Measurements from ENCODE around the gene FAM151B. TPM values are rescaled to one million over a fixed set of nuclear protein-coding genes. Genes with fewer than 3 reads are reported as not detected.

Gene FAM151B
- total and polyA plus RNA-seq, 10 of the 15 experiments (the other 5 are each of a cell fraction or from before 2014, with no cell fraction given): 0.05 to 0.79 (median 0.22) TPM

- no peaks in the 10 kb centered on the region for H3K9me3 ChIP-seq (replicated peaks; ENCODE audit: control insufficient read depth, insufficient read depth, low read length)
- H3K36me3 ChIP-seq (ENCODE audit: control insufficient read depth in 2 of 2, insufficient read depth in 2 of 2, low read length in 1 of 2): peaks cover 0 to 5% of the 10 kb centered on the region in 2 experiments; a peak in 1 of 4 replicates
- in situ Hi-C loops (cut with MboI): no loop called here
- H3K4me1 ChIP-seq (ENCODE audit: control insufficient read depth, insufficient read depth, low read length): no peaks in the 10 kb centered on the region
- H3K27me3 ChIP-seq (replicated peaks in 1 of 2; ENCODE audit: control insufficient read depth in 2 of 2, insufficient read depth in 2 of 2, low read length in 1 of 2): no peaks in the 10 kb centered on the region
- FAIRE-seq: no peak
- DNase-seq (ENCODE audit: low read depth, low spot score): no peak
- H3K4me2 ChIP-seq (ENCODE audit: control insufficient read depth, insufficient read depth): no peak overlapping the region
- 100% methylated on average over 2 of the region's 2 CpGs for WGBS (ENCODE audit: insufficient coverage, insufficient replicate concordance, low lambda C conversion rate, missing lambda C conversion rate)
- CTCF ChIA-PET: interaction anchor here (1.2 to 2.3 kb wide), 4 partner anchors 13 to 219 kb away, joined by 3 to 12 read pairs (median 4); no protein-coding TSS in a partner anchor
- TF ChIP-seq SMARCA5 (IDR thresholded peaks at IDR 0.05) (no peak), SREBF2 (IDR thresholded peaks at IDR 0.05; ENCODE audit: low read length) (no peak), ZNF217 (IDR thresholded peaks at IDR 0.05) (no peak), RAD21 (IDR thresholded peaks at IDR 0.05; ENCODE audit: insufficient read depth, low read depth, low read length) (no peak)
- TF ChIP-seq, protein P1, sequence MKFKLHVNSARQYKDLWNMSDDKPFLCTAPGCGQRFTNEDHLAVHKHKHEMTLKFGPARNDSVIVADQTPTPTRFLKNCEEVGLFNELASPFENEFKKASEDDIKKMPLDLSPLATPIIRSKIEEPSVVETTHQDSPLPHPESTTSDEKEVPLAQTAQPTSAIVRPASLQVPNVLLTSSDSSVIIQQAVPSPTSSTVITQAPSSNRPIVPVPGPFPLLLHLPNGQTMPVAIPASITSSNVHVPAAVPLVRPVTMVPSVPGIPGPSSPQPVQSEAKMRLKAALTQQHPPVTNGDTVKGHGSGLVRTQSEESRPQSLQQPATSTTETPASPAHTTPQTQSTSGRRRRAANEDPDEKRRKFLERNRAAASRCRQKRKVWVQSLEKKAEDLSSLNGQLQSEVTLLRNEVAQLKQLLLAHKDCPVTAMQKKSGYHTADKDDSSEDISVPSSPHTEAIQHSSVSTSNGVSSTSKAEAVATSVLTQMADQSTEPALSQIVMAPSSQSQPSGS (IDR thresholded peaks at IDR 0.05; ENCODE audit: low read length): no peak
- no peak overlapping the region for H3K27ac ChIP-seq (ENCODE audit: control insufficient read depth, insufficient read depth)
- H4K20me1 ChIP-seq (ENCODE audit: control insufficient read depth, insufficient read depth): no peaks in the 10 kb centered on the region
- ATAC-seq: no peak
- SMC1A ChIA-PET (ENCODE audit: uncharacterized antibody, unreplicated experiment): interaction anchor here (1.0 to 1.8 kb wide), 4 partner anchors 12 to 286 kb away, joined by 3 to 4 read pairs (median 3); no protein-coding TSS in a partner anchor
- intact Hi-C loops (cut with micrococcal nuclease; ENCODE audit: unreplicated experiment): no loop called here
- RAD21 ChIA-PET (ENCODE audit: unreplicated experiment): interaction anchor here (1.2 kb wide), 1 partner anchor 219 kb away, joined by 3 read pairs; no protein-coding TSS in a partner anchor
- H3K9ac ChIP-seq (ENCODE audit: control insufficient read depth, insufficient read depth, low read length): no peak overlapping the region
- no peaks in the 10 kb centered on the region for H3K79me2 ChIP-seq (ENCODE audit: control insufficient read depth, insufficient read depth, low read length)
- POLR2A ChIA-PET: interaction anchor here (0.6 kb wide), 1 partner anchor 858 kb away, joined by 5 read pairs; no protein-coding TSS in a partner anchor
- no peak overlapping the region for H3K4me3 ChIP-seq
- no TSS peak for BruUV-seq (replicated peaks)
- no peak overlapping the region for H2AFZ ChIP-seq (ENCODE audit: control insufficient read depth, low read depth, low read length)
These were observed 34.5 kb upstream of the FAM151B start for GRCh38 chr5:80453366-80453765.

- ChIA-PET CTCF (no interaction called here), POLR2A (no interaction called here), SMC1A (ENCODE audit: uncharacterized antibody, unreplicated experiment) (no interaction called here), RAD21 (ENCODE audit: unreplicated experiment) (no interaction called here)
- no peak for TF ChIP-seq NFYA (IDR thresholded peaks at IDR 0.05; ENCODE audit: borderline replicate concordance, low read depth, low read length)
- TF ChIP-seq ZNF622 (IDR thresholded peaks at IDR 0.05): no peak
- TF ChIP-seq ZNF207 (IDR thresholded peaks at IDR 0.05; ENCODE audit: borderline replicate concordance): no peak
- no peak for TF ChIP-seq IKZF2 (IDR thresholded peaks at IDR 0.05)
- TF ChIP-seq HDGF (IDR thresholded peaks at IDR 0.05): no peak
- no peak for TF ChIP-seq TCF7 (IDR thresholded peaks at IDR 0.05; ENCODE audit: borderline replicate concordance)
- 82% methylated on average over 4 of the region's 4 CpGs for WGBS (ENCODE audit: insufficient coverage, insufficient replicate concordance, low lambda C conversion rate, missing lambda C conversion rate)
- Histone ChIP-seq H3K4me2 (ENCODE audit: control insufficient read depth, insufficient read depth) (no peak overlapping the region), H3K79me2 (ENCODE audit: control insufficient read depth, insufficient read depth, low read length) (no peaks in the 10 kb centered on the region), H3K4me1 (ENCODE audit: control insufficient read depth, insufficient read depth, low read length) (no peaks in the 10 kb centered on the region), H2AFZ (ENCODE audit: control insufficient read depth, low read depth, low read length) (no peak overlapping the region), H3K9me3 (replicated peaks; ENCODE audit: control insufficient read depth, insufficient read depth, low read length) (peaks cover 1% of the 10 kb centered on the region; the same call in 2 of the 3 replicates), H3K9ac (ENCODE audit: control insufficient read depth, insufficient read depth, low read length) (no peak overlapping the region), H3K4me3 (no peak overlapping the region), H3K27me3 (replicated peaks in 1 of 2; ENCODE audit: control insufficient read depth in 2 of 2, insufficient read depth in 2 of 2, low read length in 1 of 2) (no peaks in the 10 kb centered on the region), H3K27ac (ENCODE audit: control insufficient read depth, insufficient read depth) (no peak overlapping the region), H3K36me3 (ENCODE audit: control insufficient read depth in 2 of 2, insufficient read depth in 2 of 2, low read length in 1 of 2) (peaks cover 0 to 11% of the 10 kb centered on the region in 2 experiments; a peak in 1 of 4 replicates), H4K20me1 (ENCODE audit: control insufficient read depth, insufficient read depth) (no peaks in the 10 kb centered on the region)
- no peak for DNase-seq (ENCODE audit: low read depth, low spot score)
- BruUV-seq (replicated peaks): no TSS peak
- ATAC-seq: no peak
- in situ Hi-C loops (cut with MboI) (no loop called here), intact Hi-C loops (cut with micrococcal nuclease; ENCODE audit: unreplicated experiment) (no loop called here)
- no peak for FAIRE-seq
These were observed 24.6 kb upstream of the FAM151B start for GRCh38 chr5:80463269-80463668.

Measured in GM12878 (cell line).